Measurements from ENCODE around the gene HS6ST1.

DNA sequence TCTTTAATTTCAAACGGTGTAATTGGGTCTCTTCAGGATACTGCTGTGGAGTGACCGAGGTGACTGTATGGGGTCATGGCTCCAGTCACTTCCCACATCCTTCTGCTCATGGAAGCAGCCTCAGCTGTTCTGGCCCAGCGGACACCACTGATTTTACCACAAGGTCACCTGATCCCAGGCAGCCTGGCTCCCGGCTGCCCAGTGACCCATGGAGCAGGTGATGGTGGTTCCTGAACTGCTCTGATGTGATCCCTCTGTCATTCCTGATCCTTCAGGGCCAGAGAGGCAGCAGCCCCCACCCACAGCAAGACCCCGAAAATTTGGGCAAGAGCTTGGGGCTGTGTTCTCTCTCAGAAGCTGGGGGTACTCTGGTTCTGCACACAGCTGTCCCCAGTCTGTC is 35.5 kb upstream of the HS6ST1 start:
- TF ChIP-seq, protein P1, sequence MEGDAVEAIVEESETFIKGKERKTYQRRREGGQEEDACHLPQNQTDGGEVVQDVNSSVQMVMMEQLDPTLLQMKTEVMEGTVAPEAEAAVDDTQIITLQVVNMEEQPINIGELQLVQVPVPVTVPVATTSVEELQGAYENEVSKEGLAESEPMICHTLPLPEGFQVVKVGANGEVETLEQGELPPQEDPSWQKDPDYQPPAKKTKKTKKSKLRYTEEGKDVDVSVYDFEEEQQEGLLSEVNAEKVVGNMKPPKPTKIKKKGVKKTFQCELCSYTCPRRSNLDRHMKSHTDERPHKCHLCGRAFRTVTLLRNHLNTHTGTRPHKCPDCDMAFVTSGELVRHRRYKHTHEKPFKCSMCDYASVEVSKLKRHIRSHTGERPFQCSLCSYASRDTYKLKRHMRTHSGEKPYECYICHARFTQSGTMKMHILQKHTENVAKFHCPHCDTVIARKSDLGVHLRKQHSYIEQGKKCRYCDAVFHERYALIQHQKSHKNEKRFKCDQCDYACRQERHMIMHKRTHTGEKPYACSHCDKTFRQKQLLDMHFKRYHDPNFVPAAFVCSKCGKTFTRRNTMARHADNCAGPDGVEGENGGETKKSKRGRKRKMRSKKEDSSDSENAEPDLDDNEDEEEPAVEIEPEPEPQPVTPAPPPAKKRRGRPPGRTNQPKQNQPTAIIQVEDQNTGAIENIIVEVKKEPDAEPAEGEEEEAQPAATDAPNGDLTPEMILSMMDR (IDR thresholded peaks at IDR 0.05): no peak
- TF ChIP-seq POLR2A (IDR thresholded peaks at IDR 0.05): no peak

Measured in adrenal gland (tissue), 5 donors.